Gastrocnemius medialis (tissue), 4 donors: ENCODE data around the gene CLSTN1. TPM values are rescaled to one million over a fixed set of nuclear protein-coding genes. Genes with fewer than 3 reads are reported as not detected.
A peak's percentile ranks its signal among the peaks of the same experiment; 100 is the strongest.

ENCODE experiments used
- ATAC-seq, 2 donors: fragments of 150-250 bp; one replicate each; pipeline ENCODE4 v1.9.1; 2016
- DNase-seq, 2 donors: peaks; one replicate each; pipeline ENCODE4 v3.0.0-alpha.2; 2019
- H3K27ac ChIP-seq, 4 donors: fragments of 200-600 bp; sonication (generic); 1 replicate in 1 of 4; 2 replicates in 3 of 4; pipeline ENCODE4 v1.5.1; 2016 to 2018; ENCODE audit warnings: mild to moderate bottlenecking in 2 of 4, moderate library complexity in 1 of 4
- H3K27me3 ChIP-seq, 3 donors: fragments of 200-600 bp; sonication (generic) in 2 of 3; 1 replicate in 1 of 3; 2 replicates in 2 of 3; pipeline versions ENCODE4 v1.5.1 to v1.6.0; 2016 to 2019; ENCODE audit warnings: mild to moderate bottlenecking in 1 of 3, moderate library complexity in 1 of 3
- H3K36me3 ChIP-seq, 2 donors: fragments of 200-600 bp; sonication (generic) in 1 of 2; one replicate each; pipeline ENCODE4 v1.5.1; 2017 to 2018
- H3K4me1 ChIP-seq, 2 donors: fragments of 200-600 bp; sonication (generic) in 1 of 2; one replicate each; pipeline ENCODE4 v1.5.1; 2016 to 2017; ENCODE audit warnings: mild to moderate bottlenecking in 2 of 2
- H3K4me3 ChIP-seq, 4 donors: fragments of 200-600 bp; sonication (generic) in 3 of 4; 1 replicate in 1 of 4; 2 replicates in 3 of 4; pipeline ENCODE4 v1.5.1; 2016 to 2019; ENCODE audit warnings: mild to moderate bottlenecking in 2 of 4
- H3K9me3 ChIP-seq, 3 donors: fragments of 200-600 bp; sonication (generic) in 2 of 3; 1 replicate in 1 of 3; 2 replicates in 2 of 3; pipeline ENCODE4 v1.5.1; 2016 to 2019
- POLR2A ChIP-seq, 2 donors: fragments of 450-650 bp; IDR thresholded peaks; one replicate each; pipeline ENCODE4 v1.6.1; 2017; ENCODE audit warnings: antibody characterized with exemption in 2 of 2, mild to moderate bottlenecking in 2 of 2, moderate library complexity in 2 of 2
- in situ Hi-C, 4 donors: fragments of 200-750 bp; cut with MboI; loops; one replicate each; pipeline versions ENCODE4 v1.15.0 to v1.8.0; 2017; ENCODE audit warnings: low sequenced_read_pairs in 4 of 4
- intact Hi-C: fragments of 100-400 bp; cut with DNase I; formaldehyde crosslinking; loops from one replicate; pipeline ENCODE4 v1.15.1; 2023; ENCODE audit warnings: low total_unique reads
- total RNA-seq, 4 donors: library from RNA; depleted of rRNA; stranded (reverse); fragments of >200 nt; gene quantifications; one replicate each; pipeline versions ENCODE4 v1.1.0 to v1.2.3, GENCODE V29; 2016
- TF ChIP-seq, protein P1 (sequence below), 5 experiments: fragments of 450-650 bp in 3 of 5; fragments of 200-600 bp in 2 of 5; sonication (generic) in 2 of 5; IDR thresholded peaks in 4 of 5; conservative IDR thresholded peaks in 1 of 5; 1 replicate in 4 of 5; 2 replicates in 1 of 5; pipeline ENCODE4 v1.5.1; 2016 to 2019; ENCODE audit warnings: antibody characterized with exemption in 5 of 5, mild to moderate bottlenecking in 3 of 5, moderate library complexity in 3 of 5

CLSTN1 gene
- total RNA-seq, 4 donors from 2014 or later, result 8.5 to 25.7 (median 22.0) TPM

DNA sequence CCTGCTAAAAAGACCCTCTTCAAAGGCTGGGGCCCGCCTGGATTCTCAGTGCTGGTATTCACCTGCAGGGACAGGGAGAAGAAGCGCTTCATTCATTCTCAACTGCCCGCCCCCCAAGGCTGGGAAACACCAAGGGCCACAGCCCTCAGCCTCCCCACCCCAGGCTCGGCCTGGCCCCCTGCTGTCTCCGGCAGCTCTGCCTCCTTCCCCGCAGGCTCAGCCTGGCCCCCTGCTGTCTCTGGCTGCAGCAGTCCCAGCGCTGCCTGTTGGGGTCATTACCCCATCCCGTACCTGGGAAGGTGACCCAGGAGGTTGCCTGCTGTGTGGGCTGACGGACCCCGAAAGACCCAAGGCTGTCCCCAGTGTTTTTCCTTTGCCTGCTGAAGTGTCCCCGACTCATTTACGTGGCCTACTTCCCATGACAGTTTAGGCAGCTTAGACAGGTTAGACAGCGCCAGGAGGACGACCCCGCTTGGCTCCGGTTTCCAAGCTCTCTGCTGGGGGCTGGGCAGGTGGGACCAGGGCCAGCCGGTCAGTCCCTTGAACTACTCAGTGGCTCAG, 22.9 kb upstream of the CLSTN1 start:
- intact Hi-C loops (no loop called here), in situ Hi-C loops (no loop called here)
- Histone ChIP-seq H3K27ac (no peak overlapping the region), H3K27me3 (no peaks in the 10 kb centered on the region), H3K4me3 (no peak overlapping the region), H3K9me3 (no peaks in the 10 kb centered on the region), H3K36me3 (peaks cover 0 to 3% of the 10 kb centered on the region in 2 donors), H3K4me1 (no peaks in the 10 kb centered on the region)
- ATAC-seq (no peak), DNase-seq (no peak)
- TF ChIP-seq, protein P1, sequence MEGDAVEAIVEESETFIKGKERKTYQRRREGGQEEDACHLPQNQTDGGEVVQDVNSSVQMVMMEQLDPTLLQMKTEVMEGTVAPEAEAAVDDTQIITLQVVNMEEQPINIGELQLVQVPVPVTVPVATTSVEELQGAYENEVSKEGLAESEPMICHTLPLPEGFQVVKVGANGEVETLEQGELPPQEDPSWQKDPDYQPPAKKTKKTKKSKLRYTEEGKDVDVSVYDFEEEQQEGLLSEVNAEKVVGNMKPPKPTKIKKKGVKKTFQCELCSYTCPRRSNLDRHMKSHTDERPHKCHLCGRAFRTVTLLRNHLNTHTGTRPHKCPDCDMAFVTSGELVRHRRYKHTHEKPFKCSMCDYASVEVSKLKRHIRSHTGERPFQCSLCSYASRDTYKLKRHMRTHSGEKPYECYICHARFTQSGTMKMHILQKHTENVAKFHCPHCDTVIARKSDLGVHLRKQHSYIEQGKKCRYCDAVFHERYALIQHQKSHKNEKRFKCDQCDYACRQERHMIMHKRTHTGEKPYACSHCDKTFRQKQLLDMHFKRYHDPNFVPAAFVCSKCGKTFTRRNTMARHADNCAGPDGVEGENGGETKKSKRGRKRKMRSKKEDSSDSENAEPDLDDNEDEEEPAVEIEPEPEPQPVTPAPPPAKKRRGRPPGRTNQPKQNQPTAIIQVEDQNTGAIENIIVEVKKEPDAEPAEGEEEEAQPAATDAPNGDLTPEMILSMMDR (IDR thresholded peaks at IDR 0.05 in 4 of 5, conservative IDR thresholded peaks at IDR 0.05 in 1 of 5), result no peak
- no peak for TF ChIP-seq POLR2A (IDR thresholded peaks at IDR 0.05)

DNA sequence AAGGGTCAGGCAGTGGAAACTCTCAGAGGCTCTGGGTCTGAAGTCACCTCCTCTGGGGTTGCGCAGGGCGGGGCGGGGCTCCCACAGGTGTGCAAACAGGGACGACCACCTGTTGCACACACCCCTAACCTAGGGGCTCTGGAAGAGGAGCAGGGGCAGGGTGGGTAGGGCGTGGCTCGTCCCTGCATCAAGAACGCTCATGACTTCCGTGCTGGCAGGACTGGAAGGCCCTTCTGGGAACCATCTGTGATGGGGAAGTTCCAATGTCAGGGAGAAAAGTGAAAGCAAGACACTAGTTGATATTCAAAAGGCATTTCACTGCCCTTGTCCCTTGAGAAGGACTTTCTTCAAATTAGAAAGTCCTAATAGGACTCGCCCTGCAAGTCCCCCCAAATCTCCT, 22.1 kb upstream of the CLSTN1 start:
- in situ Hi-C loops, result no loop called here

DNA sequence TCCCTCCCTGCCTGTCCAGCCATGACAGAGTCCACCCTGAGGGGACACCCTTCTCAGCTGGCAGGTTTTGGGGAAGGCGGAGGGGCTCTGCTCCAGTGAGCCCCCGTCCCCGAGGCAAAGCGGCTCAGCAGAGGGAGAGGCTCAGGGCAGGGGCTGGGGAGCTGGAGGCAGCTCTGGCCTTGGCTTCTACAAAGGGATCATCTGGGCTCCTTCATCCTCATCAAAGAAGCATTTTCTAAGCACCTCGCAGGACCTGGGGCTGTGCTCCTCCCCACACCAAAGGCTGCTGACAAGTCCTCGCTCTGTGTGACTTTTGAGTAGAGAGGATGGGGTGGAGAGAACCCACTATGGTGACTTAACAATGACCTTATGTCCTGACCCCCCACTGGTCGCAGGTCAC, 21.0 kb upstream of the CLSTN1 start:
- intact Hi-C loops, result no loop called here
- ATAC-seq, result no peak
- Histone ChIP-seq H3K36me3 (peaks cover 0 to 3% of the 10 kb centered on the region in 2 donors), H3K4me1 (peaks cover 0 to 6% of the 10 kb centered on the region in 2 donors), H3K27ac (peak overlapping the region in 1 of 4 donors; percentile 50), H3K9me3 (no peaks in the 10 kb centered on the region), H3K4me3 (no peak overlapping the region), H3K27me3 (no peaks in the 10 kb centered on the region)
- TF ChIP-seq POLR2A (IDR thresholded peaks at IDR 0.05), result no peak
- TF ChIP-seq, protein P1 (IDR thresholded peaks at IDR 0.05 in 4 of 5, conservative IDR thresholded peaks at IDR 0.05 in 1 of 5), result no peak
- in situ Hi-C loops, result no loop called here
- DNase-seq, result no peak

More for the DNA sequence above, 22.1 kb upstream of the CLSTN1 start:
- no peaks in the 10 kb centered on the region for H3K4me1 ChIP-seq
- peaks cover 0 to 3% of the 10 kb centered on the region in 2 donors for H3K36me3 ChIP-seq
- H3K27me3 ChIP-seq, result no peaks in the 10 kb centered on the region
- TF ChIP-seq, protein P1 (IDR thresholded peaks at IDR 0.05 in 4 of 5, conservative IDR thresholded peaks at IDR 0.05 in 1 of 5), result no peak
- no peak for TF ChIP-seq POLR2A (IDR thresholded peaks at IDR 0.05)
- intact Hi-C loops, result no loop called here
- no peak overlapping the region for H3K27ac ChIP-seq
- ATAC-seq (no peak), DNase-seq (no peak)
- H3K9me3 ChIP-seq, result no peaks in the 10 kb centered on the region
- no peak overlapping the region for H3K4me3 ChIP-seq

DNA sequence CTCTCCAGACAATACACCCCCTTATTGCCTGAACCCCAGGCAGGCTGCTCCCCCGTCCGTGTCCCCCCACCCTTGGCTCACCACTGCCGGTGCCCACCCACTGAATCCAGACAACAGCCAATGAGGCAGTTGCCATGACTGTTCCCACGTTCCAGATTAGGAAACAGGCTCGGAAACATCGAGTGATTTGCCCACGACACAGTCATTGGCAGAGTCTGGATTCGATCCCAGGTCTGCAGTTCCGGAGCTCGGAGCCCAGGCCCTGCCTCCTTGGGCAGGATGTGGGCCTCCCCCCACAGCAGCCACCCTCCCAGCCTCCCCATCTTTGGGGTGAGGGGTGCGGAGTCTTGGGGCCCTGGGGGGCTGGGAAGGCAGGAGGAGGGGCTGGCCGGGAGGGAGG, 20.3 kb upstream of the CLSTN1 start:
- TF ChIP-seq, protein P1 (IDR thresholded peaks at IDR 0.05 in 4 of 5, conservative IDR thresholded peaks at IDR 0.05 in 1 of 5), result no peak
- no peak for TF ChIP-seq POLR2A (IDR thresholded peaks at IDR 0.05)
- Histone ChIP-seq H3K4me1 (peaks cover 0 to 6% of the 10 kb centered on the region in 2 donors), H3K27me3 (no peaks in the 10 kb centered on the region), H3K27ac (peak overlapping the region in 3 of 4 donors; percentile 6 to 50 (median 26)), H3K4me3 (no peak overlapping the region), H3K36me3 (no peaks in the 10 kb centered on the region), H3K9me3 (no peaks in the 10 kb centered on the region)
- ATAC-seq (no peak), DNase-seq (no peak)
- intact Hi-C loops (no loop called here), in situ Hi-C loops (no loop called here)

DNA sequence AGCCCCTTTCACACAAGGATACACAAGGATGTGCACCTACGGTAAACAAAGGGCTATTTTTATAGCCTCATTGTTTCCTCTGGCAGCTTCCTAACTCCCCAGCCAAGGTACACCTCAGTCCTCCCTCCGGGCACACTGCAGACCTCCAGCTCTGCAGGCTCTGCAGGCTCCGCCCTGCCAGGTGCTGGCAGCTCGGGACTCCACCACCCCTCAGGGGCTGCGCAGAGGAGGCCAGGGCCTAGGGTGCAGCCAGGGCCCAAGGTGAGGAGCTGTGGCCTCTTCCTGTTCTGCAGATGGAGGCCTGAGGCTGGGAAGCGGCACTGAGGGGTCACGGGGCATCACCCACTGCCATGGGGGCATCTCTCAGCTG, 19.8 kb upstream of the CLSTN1 start:
- no peaks in the 10 kb centered on the region for H3K9me3 ChIP-seq
- peaks cover 0 to 6% of the 10 kb centered on the region in 2 donors for H3K4me1 ChIP-seq
- no peak overlapping the region for H3K4me3 ChIP-seq
- H3K36me3 ChIP-seq, result no peaks in the 10 kb centered on the region
- ATAC-seq, result no peak
- peak overlapping the region in 3 of 4 donors; percentile 6 to 50 (median 26) for H3K27ac ChIP-seq
- H3K27me3 ChIP-seq, result no peaks in the 10 kb centered on the region
- TF ChIP-seq, protein P1 (IDR thresholded peaks at IDR 0.05 in 4 of 5, conservative IDR thresholded peaks at IDR 0.05 in 1 of 5), result no peak
- in situ Hi-C loops (no loop called here), intact Hi-C loops (no loop called here)
- peak in 1 of 2 donors; percentile 11 for DNase-seq
